K562 (cell line): ENCODE measurements around the gene KEL. TPM values are rescaled to one million over a fixed set of nuclear protein-coding genes. Genes with fewer than 3 reads are reported as not detected.

Source experiments
- ADNP ChIP-seq: fragments of 200-800 bp; sonication (Bioruptor generic); IDR thresholded peaks from 2 replicates; pipeline ENCODE4 v1.6.1; 2016; ENCODE audit warnings: missing genetic modification characterization, missing compliant biosample characterization
- CTCFL ChIP-seq: IDR thresholded peaks from 2 replicates; pipeline ENCODE4 v1.6.1; 2011; ENCODE audit warnings: borderline replicate concordance, low read depth, mild to moderate bottlenecking, moderate library complexity, low read length; ENCODE audit not compliant: insufficient read depth, poor library complexity, severe bottlenecking
- FOXO4 ChIP-seq: fragments of 450-650 bp; formaldehyde crosslinking; IDR thresholded peaks from 2 replicates; pipeline ENCODE4 v1.4.0; 2020; ENCODE audit warnings: mild to moderate bottlenecking, moderate library complexity
- HNRNPH1 ChIP-seq: fragments of 200-400 bp; formaldehyde crosslinking; optimal IDR thresholded peaks from 2 replicates; pipeline ENCODE3; 2017; ENCODE audit warnings: low read depth, mild to moderate bottlenecking, low read length, moderate library complexity
- RB1 ChIP-seq: fragments of 450-650 bp; IDR thresholded peaks from 2 replicates; pipeline ENCODE4 v1.6.1; 2017; ENCODE audit warnings: low read depth, mild to moderate bottlenecking
- RFX7 ChIP-seq: fragments of 250-450 bp; sonication (Bioruptor Pico); IDR thresholded peaks from 2 replicates; pipeline ENCODE4 v1.5.1; 2021; ENCODE audit warnings: mild to moderate bottlenecking
- STAG1 ChIP-seq: sonication (generic); formaldehyde crosslinking; IDR thresholded peaks from 2 replicates; pipeline ENCODE4 v1.5.0; 2020; ENCODE audit warnings: missing genetic modification reagents, borderline replicate concordance
- STAT6 ChIP-seq: sonication (generic); formaldehyde crosslinking; IDR thresholded peaks from 2 replicates; pipeline ENCODE4 v1.8.1; 2023; ENCODE audit warnings: mild to moderate bottlenecking, missing genetic modification reagents
- TSC22D4 ChIP-seq: fragments of 450-650 bp; IDR thresholded peaks from 2 replicates; pipeline ENCODE4 v1.6.1; 2016; ENCODE audit warnings: missing genetic modification characterization, missing biosample characterization, control low read depth
- WHSC1 ChIP-seq: IDR thresholded peaks from one replicate; pipeline ENCODE4 v1.6.1; 2012; ENCODE audit warnings: low read length, control low read depth, inconsistent platforms
- ZFP1 ChIP-seq: fragments of 450-650 bp; formaldehyde crosslinking; IDR thresholded peaks from 2 replicates; pipeline ENCODE4 v1.4.0; 2020; ENCODE audit warnings: mild to moderate bottlenecking, mixed read lengths
- ZNF12 ChIP-seq: sonication (generic); formaldehyde crosslinking; IDR thresholded peaks from 2 replicates; pipeline ENCODE4 v1.4.0; 2020; ENCODE audit warnings: mild to moderate bottlenecking, missing genetic modification reagents
- polyA plus RNA-seq, 8 experiments: library from polyadenylated mRNA; depleted of rRNA in 4 of 8; stranded (reverse) in 5 of 8; unstranded in 3 of 8; fragments of >200 nt; fragmentation: Nextera tagmentation in 2 of 8; fragmentation: Illumina TruSeq in 1 of 8; extraction: Ambion mirVana in 2 of 8; extraction: Trizol in 1 of 8; gene quantifications; 2 replicates each; pipeline versions ENCODE4 v1.2.1 to v1.2.3, GENCODE V29; 2011 to 2014; ENCODE audit warnings: inconsistent platforms in 1 of 8, missing spikeins in 1 of 8
- total RNA-seq, 7 experiments: library from RNA; depleted of rRNA in 6 of 7; stranded (reverse); fragments of >200 nt in 6 of 7; fragmentation: Illumina TruSeq in 2 of 7; extraction: Trizol in 2 of 7; gene quantifications; 2 replicates each; pipeline versions ENCODE4 v1.2.1 to v1.2.3, GENCODE V29; 2011 to 2021; ENCODE audit warnings: low replicate concordance in 1 of 7
- TF ChIP-seq, protein P1 (sequence below), 3 experiments: fragments of 200-800 bp in 1 of 3; sonication (Bioruptor generic) in 1 of 3; sonication (generic) in 1 of 3; formaldehyde crosslinking in 1 of 3; IDR thresholded peaks; 2 replicates each; pipeline versions ENCODE4 v1.6.1 to v1.8.0; 2016 to 2022; ENCODE audit warnings: mild to moderate bottlenecking in 2 of 3, missing compliant biosample characterization in 2 of 3, missing genetic modification characterization in 2 of 3, missing genetic modification reagents in 1 of 3
- TF ChIP-seq, protein P2 (sequence below), 2 experiments: fragments of 450-650 bp in 1 of 2; IDR thresholded peaks; 2 replicates each; pipeline ENCODE4 v1.6.1; 2011 to 2017; ENCODE audit warnings: low read depth in 2 of 2, antibody characterized with exemption in 1 of 2, borderline replicate concordance in 1 of 2, low read length in 1 of 2, mild to moderate bottlenecking in 1 of 2, mixed read lengths in 1 of 2; ENCODE audit not compliant: control insufficient read depth in 1 of 2

The KEL gene
- total and polyA plus RNA-seq, 9 of the 15 experiments (the other 6 are each of a cell fraction or from before 2014, with no cell fraction given), result 9.0 to 47.4 (median 22.2) TPM

DNA sequence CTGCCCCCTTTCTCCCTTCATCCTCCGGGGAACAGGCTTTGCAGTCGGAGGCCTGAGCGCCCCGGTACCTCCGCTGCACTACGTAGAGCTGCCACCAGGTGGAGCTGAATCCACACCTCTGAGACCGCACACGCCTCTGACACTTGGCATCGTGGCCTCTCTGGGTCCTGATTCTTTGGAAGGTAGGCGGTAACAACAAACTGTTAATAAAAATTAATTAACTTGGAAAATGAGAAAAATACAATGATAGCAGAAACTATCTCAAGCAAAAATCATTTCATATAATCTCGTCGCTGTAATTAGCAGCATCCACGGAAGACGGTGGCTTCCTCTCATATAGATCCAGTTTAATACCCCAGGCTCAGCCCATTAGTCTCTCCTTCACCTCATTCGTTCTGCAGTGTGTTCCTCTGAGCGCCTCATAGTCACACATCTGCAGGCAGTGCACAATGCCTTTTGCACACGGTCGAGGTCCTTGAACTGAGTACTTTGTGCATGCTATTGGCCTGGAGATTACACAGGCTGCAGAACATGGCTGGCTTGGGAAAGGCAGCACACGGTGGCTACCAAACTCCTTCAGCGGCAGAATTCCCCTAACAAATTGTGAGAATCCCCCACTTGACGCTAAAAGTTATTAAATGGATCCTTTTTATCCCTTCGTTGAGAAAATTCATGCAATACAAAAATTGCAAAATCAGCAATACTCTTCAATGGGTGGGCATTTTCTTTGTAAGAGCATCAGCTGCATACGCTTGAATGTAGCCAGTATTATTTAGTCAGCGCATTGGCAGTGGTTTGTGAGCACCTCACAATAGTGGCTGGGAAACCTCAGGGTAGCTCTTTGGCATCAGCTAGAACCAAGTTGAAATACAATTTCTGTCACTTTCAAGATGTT is 46.1 kb upstream of the KEL start (continued):
- TF ChIP-seq CTCFL (no peak), HNRNPH1 (no peak), STAG1 (CRISPR knock-in tag) (peak; percentile 91), FOXO4 (CRISPR knock-in tag) (no peak), STAT6 (CRISPR knock-in tag) (no peak), RB1 (peak; percentile 62; the same call in 1 of the 2 replicates), ZNF12 (CRISPR knock-in tag) (no peak), ADNP (no peak), RFX7 (no peak), ZFP1 (CRISPR knock-in tag) (no peak), WHSC1 (no peak), TSC22D4 (tag) (no peak)
- TF ChIP-seq, protein P1, sequence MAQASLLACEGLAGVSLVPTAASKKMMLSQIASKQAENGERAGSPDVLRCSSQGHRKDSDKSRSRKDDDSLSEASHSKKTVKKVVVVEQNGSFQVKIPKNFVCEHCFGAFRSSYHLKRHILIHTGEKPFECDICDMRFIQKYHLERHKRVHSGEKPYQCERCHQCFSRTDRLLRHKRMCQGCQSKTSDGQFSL (CRISPR knock-in tag; IDR thresholded peaks at IDR 0.05), result no peak
- TF ChIP-seq, protein P1 (tag; IDR thresholded peaks at IDR 0.05), result no peak
- TF ChIP-seq, protein P2, sequence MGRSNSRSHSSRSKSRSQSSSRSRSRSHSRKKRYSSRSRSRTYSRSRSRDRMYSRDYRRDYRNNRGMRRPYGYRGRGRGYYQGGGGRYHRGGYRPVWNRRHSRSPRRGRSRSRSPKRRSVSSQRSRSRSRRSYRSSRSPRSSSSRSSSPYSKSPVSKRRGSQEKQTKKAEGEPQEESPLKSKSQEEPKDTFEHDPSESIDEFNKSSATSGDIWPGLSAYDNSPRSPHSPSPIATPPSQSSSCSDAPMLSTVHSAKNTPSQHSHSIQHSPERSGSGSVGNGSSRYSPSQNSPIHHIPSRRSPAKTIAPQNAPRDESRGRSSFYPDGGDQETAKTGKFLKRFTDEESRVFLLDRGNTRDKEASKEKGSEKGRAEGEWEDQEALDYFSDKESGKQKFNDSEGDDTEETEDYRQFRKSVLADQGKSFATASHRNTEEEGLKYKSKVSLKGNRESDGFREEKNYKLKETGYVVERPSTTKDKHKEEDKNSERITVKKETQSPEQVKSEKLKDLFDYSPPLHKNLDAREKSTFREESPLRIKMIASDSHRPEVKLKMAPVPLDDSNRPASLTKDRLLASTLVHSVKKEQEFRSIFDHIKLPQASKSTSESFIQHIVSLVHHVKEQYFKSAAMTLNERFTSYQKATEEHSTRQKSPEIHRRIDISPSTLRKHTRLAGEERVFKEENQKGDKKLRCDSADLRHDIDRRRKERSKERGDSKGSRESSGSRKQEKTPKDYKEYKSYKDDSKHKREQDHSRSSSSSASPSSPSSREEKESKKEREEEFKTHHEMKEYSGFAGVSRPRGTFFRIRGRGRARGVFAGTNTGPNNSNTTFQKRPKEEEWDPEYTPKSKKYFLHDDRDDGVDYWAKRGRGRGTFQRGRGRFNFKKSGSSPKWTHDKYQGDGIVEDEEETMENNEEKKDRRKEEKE (IDR thresholded peaks at IDR 0.05; ENCODE audit: borderline replicate concordance in 1 of 2, control insufficient read depth in 1 of 2, low read depth in 2 of 2, low read length in 1 of 2), result no peak
